Measurements from ENCODE around the gene PAX4. TPM values are rescaled to one million over a fixed set of nuclear protein-coding genes. Genes with fewer than 3 reads are reported as not detected.
A peak's percentile ranks its signal among the peaks of the same experiment; 100 is the strongest.

The PAX4 gene
- total RNA-seq, 1 donor from 2014 or later = 3.4 TPM

- Mint-ChIP-seq H3K4me1 (ENCODE audit: unreplicated experiment) (peaks cover 40% of the 10 kb centered on the region), H3K9me3 (no peaks in the 10 kb centered on the region), H3K27ac (no peak overlapping the region), H3K4me3 (no peak overlapping the region), H3K27me3 (no peaks in the 10 kb centered on the region), H3K36me3 (peaks cover 24% of the 10 kb centered on the region)
- no peak for DNase-seq (ENCODE audit: extremely low spot score, unreplicated experiment)
- TF ChIP-seq, protein P1, sequence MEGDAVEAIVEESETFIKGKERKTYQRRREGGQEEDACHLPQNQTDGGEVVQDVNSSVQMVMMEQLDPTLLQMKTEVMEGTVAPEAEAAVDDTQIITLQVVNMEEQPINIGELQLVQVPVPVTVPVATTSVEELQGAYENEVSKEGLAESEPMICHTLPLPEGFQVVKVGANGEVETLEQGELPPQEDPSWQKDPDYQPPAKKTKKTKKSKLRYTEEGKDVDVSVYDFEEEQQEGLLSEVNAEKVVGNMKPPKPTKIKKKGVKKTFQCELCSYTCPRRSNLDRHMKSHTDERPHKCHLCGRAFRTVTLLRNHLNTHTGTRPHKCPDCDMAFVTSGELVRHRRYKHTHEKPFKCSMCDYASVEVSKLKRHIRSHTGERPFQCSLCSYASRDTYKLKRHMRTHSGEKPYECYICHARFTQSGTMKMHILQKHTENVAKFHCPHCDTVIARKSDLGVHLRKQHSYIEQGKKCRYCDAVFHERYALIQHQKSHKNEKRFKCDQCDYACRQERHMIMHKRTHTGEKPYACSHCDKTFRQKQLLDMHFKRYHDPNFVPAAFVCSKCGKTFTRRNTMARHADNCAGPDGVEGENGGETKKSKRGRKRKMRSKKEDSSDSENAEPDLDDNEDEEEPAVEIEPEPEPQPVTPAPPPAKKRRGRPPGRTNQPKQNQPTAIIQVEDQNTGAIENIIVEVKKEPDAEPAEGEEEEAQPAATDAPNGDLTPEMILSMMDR (conservative IDR thresholded peaks at IDR 0.05) = no peak
Observed at GRCh38 chr7:127657500-127657899, 39.6 kb upstream of the PAX4 start.

- Mint-ChIP-seq H3K4me3 (peak overlapping the region; percentile 9), H3K36me3 (peaks cover 16% of the 10 kb centered on the region), H3K4me1 (ENCODE audit: unreplicated experiment) (peaks cover 38% of the 10 kb centered on the region), H3K27me3 (no peaks in the 10 kb centered on the region), H3K9me3 (no peaks in the 10 kb centered on the region), H3K27ac (no peak overlapping the region)
- TF ChIP-seq, protein P1 (conservative IDR thresholded peaks at IDR 0.05) = no peak
- DNase-seq (ENCODE audit: extremely low spot score, unreplicated experiment) = no peak
Observed at GRCh38 chr7:127655720-127656119, 37.8 kb upstream of the PAX4 start.

DNA sequence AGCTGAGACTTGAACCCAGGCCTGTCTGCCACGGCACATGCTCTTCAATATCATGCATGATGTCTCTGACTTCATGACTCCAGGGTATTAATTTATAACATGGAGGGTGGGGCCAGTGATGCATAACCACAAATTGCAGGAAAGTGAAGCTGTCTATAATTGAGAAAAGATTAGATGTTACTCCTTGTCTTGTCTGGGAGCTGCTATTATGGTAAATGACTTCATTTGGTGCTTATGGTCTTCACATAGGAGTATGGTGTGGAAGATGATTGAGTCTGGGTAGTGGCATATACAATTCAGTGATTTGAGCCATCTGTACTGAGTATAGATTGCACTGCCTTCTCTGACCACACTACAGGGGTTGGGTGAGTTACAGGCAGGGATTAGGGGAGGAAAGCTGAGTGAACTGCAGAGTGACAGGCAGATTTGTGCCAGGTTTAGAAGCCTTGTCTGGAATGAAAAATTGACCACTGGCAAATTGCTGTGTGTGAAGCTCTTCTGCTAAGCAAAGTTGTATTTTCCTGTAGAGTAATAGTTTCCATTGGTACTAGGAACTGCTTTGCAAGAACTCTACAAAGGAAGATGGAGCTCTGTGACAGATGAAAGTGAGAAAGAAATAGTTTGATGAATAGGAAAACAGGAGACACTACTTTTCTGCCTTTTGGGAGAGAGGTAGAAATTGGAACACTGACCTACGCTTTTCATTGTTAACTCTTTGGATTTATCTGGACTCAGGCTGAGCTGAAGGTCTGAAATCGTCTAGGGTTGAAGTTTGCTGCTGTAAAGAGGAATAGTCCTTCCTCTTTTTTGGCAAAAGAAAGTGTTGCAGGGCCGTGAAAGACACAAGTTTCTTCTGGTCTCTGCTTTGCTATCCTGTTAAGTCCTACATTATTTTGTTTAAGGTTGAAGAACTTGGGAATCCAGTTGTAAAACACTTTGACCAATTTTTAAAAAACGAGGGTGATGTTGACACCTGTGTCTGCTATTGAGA lies 36.8 kb upstream of the PAX4 start:
- peak overlapping the region; percentile 53 for H3K27ac Mint-ChIP-seq

GRCh38 chr7:127653396-127653795 lies 35.5 kb upstream of the PAX4 start:
- H3K36me3 Mint-ChIP-seq = peaks cover 8% of the 10 kb centered on the region
- peak overlapping the region; percentile 96 for H3K4me3 Mint-ChIP-seq
- H3K27ac Mint-ChIP-seq = peak overlapping the region; percentile 42
- no peaks in the 10 kb centered on the region for H3K27me3 Mint-ChIP-seq
- peaks cover 30% of the 10 kb centered on the region for H3K4me1 Mint-ChIP-seq (ENCODE audit: unreplicated experiment)
- DNase-seq (ENCODE audit: extremely low spot score, unreplicated experiment) = no peak
- TF ChIP-seq, protein P1 (conservative IDR thresholded peaks at IDR 0.05) = no peak
- no peaks in the 10 kb centered on the region for H3K9me3 Mint-ChIP-seq

More for the DNA sequence above, 36.8 kb upstream of the PAX4 start:
- Mint-ChIP-seq H3K27me3 (no peaks in the 10 kb centered on the region), H3K4me1 (ENCODE audit: unreplicated experiment) (peaks cover 37% of the 10 kb centered on the region), H3K36me3 (peaks cover 8% of the 10 kb centered on the region), H3K9me3 (no peaks in the 10 kb centered on the region), H3K4me3 (peak overlapping the region; percentile 75)
- TF ChIP-seq, protein P1 (conservative IDR thresholded peaks at IDR 0.05) = no peak
- DNase-seq (ENCODE audit: extremely low spot score, unreplicated experiment) = no peak

DNA sequence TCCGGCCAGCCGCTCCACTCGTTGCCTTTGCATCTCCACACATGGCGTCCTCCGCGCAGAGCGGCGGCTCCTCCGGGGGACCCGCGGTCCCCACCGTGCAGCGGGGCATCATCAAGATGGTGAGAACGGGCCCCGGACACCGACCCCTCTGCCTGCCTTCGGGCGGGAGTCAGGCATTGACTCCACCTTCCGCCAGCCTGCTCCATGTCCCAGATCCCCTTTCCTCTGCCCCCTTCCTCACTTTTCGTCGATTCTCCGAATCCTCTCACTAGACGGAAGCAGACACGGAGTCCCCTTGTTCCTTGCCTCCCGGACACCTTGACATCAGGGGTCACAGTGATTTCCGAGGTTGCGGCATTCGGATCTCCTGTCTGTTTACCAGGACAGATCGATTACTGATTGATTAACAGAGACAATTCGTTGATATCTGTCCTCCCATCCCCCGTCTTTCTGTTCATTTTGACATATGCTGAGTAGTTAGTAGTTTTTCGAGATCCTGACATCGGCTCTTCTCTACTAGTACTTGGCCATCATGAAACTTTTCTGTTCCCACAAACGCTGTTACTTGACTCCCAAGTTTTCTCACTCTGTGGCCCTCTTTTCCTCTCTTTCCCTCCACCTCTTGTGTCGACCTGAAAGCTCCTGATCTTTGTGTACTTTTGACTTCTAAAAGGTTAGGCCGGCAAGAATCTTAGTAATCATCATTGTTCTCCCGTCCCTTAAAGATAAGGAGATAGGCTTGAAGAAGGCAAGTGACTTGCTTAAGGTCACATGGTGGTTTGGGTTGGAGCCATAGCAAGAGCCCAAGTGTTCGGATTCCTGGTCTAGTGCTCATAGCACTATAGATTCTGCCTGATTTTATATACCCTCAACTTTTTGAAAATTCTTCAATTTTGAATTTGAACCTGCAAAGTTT lies 34.6 kb upstream of the PAX4 start:
- H3K9me3 Mint-ChIP-seq = no peaks in the 10 kb centered on the region
- peaks cover 5% of the 10 kb centered on the region for H3K36me3 Mint-ChIP-seq
- DNase-seq (ENCODE audit: extremely low spot score, unreplicated experiment) = peak; percentile 70
- no peak overlapping the region for H3K27ac Mint-ChIP-seq
- peak overlapping the region; percentile 96 for H3K4me3 Mint-ChIP-seq
- TF ChIP-seq, protein P1 (conservative IDR thresholded peaks at IDR 0.05) = no peak
- H3K4me1 Mint-ChIP-seq (ENCODE audit: unreplicated experiment) = peaks cover 30% of the 10 kb centered on the region
- H3K27me3 Mint-ChIP-seq = no peaks in the 10 kb centered on the region
